ENCODE measurements around the gene HCN2. TPM values are rescaled to one million over a fixed set of nuclear protein-coding genes. Genes with fewer than 3 reads are reported as not detected.
A peak's percentile ranks its signal among the peaks of the same experiment; 100 is the strongest.

Gene HCN2
- total and polyA plus RNA-seq, 2 of the 13 experiments (the other 11 are each of a cell fraction or from before 2014, with no cell fraction given) = 0.01 TPM; not detected in 1

DNA sequence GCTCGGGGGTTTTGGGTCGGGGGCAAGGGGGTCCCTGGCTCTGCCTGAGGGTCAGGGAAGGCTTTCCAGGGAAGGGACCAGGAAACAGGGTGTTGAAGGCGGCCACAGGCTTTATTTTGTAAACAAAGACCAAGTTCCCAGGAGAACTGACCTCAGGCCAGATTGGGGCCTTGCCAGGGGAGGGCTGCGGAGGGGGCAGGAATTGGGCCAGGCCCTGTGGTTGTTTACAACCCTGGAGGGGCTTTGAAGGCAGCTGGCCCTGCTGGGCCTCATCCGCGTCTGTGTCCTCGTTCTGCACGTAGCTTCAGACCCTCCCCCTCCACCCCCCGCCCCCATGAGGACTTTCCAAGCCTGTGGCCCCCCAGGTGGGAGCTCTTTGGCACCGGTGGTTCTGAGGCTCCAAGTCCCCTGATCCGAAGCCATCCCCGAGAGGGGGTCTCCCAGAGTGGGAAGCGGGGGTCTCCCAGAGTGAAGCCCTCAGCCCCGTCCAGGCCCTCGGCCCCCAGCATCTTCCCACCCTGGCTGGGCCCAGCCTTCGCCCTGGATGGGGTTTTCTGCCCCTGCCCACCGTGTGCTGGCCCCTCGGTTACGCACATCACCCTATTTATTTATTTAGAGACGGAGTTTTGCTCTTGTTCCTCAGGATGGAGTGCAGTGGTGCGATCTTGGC is 30.8 kb upstream of the HCN2 start (continued):
- TF ChIP-seq, protein P1, sequence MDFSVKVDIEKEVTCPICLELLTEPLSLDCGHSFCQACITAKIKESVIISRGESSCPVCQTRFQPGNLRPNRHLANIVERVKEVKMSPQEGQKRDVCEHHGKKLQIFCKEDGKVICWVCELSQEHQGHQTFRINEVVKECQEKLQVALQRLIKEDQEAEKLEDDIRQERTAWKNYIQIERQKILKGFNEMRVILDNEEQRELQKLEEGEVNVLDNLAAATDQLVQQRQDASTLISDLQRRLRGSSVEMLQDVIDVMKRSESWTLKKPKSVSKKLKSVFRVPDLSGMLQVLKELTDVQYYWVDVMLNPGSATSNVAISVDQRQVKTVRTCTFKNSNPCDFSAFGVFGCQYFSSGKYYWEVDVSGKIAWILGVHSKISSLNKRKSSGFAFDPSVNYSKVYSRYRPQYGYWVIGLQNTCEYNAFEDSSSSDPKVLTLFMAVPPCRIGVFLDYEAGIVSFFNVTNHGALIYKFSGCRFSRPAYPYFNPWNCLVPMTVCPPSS (IDR thresholded peaks at IDR 0.05) = no peak
- no peak for TF ChIP-seq IRX3 (CRISPR knock-in tag; IDR thresholded peaks at IDR 0.05; ENCODE audit: borderline replicate concordance, low read depth)
- TF ChIP-seq ZNF883 (CRISPR knock-in tag; IDR thresholded peaks at IDR 0.05; ENCODE audit: not compliant biosample characterization) = peak; percentile 7
- TF ChIP-seq ZNF263 (CRISPR knock-in tag; IDR thresholded peaks at IDR 0.05) = no peak
- no peak for TF ChIP-seq ATM (IDR thresholded peaks at IDR 0.05; ENCODE audit: borderline replicate concordance)
- TF ChIP-seq, protein P2, sequence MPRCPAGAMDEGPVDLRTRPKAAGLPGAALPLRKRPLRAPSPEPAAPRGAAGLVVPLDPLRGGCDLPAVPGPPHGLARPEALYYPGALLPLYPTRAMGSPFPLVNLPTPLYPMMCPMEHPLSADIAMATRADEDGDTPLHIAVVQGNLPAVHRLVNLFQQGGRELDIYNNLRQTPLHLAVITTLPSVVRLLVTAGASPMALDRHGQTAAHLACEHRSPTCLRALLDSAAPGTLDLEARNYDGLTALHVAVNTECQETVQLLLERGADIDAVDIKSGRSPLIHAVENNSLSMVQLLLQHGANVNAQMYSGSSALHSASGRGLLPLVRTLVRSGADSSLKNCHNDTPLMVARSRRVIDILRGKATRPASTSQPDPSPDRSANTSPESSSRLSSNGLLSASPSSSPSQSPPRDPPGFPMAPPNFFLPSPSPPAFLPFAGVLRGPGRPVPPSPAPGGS (CRISPR knock-in tag; IDR thresholded peaks at IDR 0.05) = no peak
- no peak for TF ChIP-seq SIX1 (CRISPR knock-in tag; IDR thresholded peaks at IDR 0.05; ENCODE audit: borderline replicate concordance)
- TF ChIP-seq, protein P3, sequence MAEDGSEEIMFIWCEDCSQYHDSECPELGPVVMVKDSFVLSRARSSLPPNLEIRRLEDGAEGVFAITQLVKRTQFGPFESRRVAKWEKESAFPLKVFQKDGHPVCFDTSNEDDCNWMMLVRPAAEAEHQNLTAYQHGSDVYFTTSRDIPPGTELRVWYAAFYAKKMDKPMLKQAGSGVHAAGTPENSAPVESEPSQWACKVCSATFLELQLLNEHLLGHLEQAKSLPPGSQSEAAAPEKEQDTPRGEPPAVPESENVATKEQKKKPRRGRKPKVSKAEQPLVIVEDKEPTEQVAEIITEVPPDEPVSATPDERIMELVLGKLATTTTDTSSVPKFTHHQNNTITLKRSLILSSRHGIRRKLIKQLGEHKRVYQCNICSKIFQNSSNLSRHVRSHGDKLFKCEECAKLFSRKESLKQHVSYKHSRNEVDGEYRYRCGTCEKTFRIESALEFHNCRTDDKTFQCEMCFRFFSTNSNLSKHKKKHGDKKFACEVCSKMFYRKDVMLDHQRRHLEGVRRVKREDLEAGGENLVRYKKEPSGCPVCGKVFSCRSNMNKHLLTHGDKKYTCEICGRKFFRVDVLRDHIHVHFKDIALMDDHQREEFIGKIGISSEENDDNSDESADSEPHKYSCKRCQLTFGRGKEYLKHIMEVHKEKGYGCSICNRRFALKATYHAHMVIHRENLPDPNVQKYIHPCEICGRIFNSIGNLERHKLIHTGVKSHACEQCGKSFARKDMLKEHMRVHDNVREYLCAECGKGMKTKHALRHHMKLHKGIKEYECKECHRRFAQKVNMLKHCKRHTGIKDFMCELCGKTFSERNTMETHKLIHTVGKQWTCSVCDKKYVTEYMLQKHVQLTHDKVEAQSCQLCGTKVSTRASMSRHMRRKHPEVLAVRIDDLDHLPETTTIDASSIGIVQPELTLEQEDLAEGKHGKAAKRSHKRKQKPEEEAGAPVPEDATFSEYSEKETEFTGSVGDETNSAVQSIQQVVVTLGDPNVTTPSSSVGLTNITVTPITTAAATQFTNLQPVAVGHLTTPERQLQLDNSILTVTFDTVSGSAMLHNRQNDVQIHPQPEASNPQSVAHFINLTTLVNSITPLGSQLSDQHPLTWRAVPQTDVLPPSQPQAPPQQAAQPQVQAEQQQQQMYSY (CRISPR knock-in tag; IDR thresholded peaks at IDR 0.05) = no peak
- TF ChIP-seq SCMH1 (CRISPR knock-in tag; IDR thresholded peaks at IDR 0.05; ENCODE audit: borderline replicate concordance) = no peak
- 0 out of 2 replicates have a peak, but pooled peaks have one; percentile 43 for TF ChIP-seq KDM6A (CRISPR knock-in tag; IDR thresholded peaks at IDR 0.05; ENCODE audit: low read depth)
- no peak for TF ChIP-seq SMAD3 (CRISPR knock-in tag; IDR thresholded peaks at IDR 0.05)
- TF ChIP-seq GATA4 (IDR thresholded peaks at IDR 0.05; ENCODE audit: borderline replicate concordance, low read depth) = no peak
- TF ChIP-seq CREB1 (IDR thresholded peaks at IDR 0.05) = no peak
- TF ChIP-seq CREB1 (CRISPR knock-in tag; IDR thresholded peaks at IDR 0.05) = no peak
- no peak for TF ChIP-seq RBFOX2 (IDR thresholded peaks at IDR 0.05; ENCODE audit: low read depth, low read length)
- TF ChIP-seq, protein P4, sequence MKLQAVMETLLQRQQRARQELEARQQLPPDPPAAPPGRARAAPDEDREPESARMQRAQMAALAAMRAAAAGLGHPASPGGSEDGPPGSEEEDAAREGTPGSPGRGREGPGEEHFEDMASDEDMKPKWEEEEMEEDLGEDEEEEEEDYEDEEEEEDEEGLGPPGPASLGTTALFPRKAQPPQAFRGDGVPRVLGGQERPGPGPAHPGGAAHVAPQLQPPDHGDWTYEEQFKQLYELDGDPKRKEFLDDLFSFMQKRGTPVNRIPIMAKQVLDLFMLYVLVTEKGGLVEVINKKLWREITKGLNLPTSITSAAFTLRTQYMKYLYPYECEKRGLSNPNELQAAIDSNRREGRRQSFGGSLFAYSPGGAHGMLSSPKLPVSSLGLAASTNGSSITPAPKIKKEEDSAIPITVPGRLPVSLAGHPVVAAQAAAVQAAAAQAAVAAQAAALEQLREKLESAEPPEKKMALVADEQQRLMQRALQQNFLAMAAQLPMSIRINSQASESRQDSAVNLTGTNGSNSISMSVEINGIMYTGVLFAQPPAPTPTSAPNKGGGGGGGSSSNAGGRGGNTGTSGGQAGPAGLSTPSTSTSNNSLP (IDR thresholded peaks at IDR 0.05; ENCODE audit: low read depth, low read length) = no peak
- TF ChIP-seq, protein P5, sequence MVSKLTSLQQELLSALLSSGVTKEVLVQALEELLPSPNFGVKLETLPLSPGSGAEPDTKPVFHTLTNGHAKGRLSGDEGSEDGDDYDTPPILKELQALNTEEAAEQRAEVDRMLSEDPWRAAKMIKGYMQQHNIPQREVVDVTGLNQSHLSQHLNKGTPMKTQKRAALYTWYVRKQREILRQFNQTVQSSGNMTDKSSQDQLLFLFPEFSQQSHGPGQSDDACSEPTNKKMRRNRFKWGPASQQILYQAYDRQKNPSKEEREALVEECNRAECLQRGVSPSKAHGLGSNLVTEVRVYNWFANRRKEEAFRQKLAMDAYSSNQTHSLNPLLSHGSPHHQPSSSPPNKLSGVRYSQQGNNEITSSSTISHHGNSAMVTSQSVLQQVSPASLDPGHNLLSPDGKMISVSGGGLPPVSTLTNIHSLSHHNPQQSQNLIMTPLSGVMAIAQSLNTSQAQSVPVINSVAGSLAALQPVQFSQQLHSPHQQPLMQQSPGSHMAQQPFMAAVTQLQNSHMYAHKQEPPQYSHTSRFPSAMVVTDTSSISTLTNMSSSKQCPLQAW (CRISPR knock-in tag; IDR thresholded peaks at IDR 0.05) = 0 out of 2 replicates have a peak, but pooled peaks have one; percentile 45
- peak; percentile 48; the same call in 1 of the 2 replicates for TF ChIP-seq SP4 (CRISPR knock-in tag; IDR thresholded peaks at IDR 0.05)
- TF ChIP-seq ZNF672 (CRISPR knock-in tag; IDR thresholded peaks at IDR 0.05) = no peak
- no peak for TF ChIP-seq MTF2 (CRISPR knock-in tag; IDR thresholded peaks at IDR 0.05; ENCODE audit: borderline replicate concordance)
- TF ChIP-seq RFXAP (CRISPR knock-in tag; IDR thresholded peaks at IDR 0.05; ENCODE audit: borderline replicate concordance) = no peak

Measured in HepG2 (cell line).